ENCODE measurements around the gene CIZ1. TPM values are rescaled to one million over a fixed set of nuclear protein-coding genes. Genes with fewer than 3 reads are reported as not detected.

CIZ1 gene
- total and polyA plus RNA-seq, 10 of the 15 experiments (the other 5 are each of a cell fraction or from before 2014, with no cell fraction given): 1.8 to 91.6 (median 35.4) TPM

GRCh38 chr9:128233817-128234406 is 42.5 kb upstream of the CIZ1 start (continued):
- TF ChIP-seq CTCF (IDR thresholded peaks at IDR 0.05 in 2 of 3, conservative IDR thresholded peaks at IDR 0.05 in 1 of 3; ENCODE audit: control insufficient read depth in 2 of 3, extremely low read depth in 1 of 3, insufficient read depth in 1 of 3, low read depth in 3 of 3, low read length in 3 of 3): no peak
- no peak for TF ChIP-seq CHD2 (IDR thresholded peaks at IDR 0.05; ENCODE audit: borderline replicate concordance, low read depth, low read length)
- TF ChIP-seq ESRRA (IDR thresholded peaks at IDR 0.05; ENCODE audit: low read length): no peak

- no peak overlapping the region for H3K9ac ChIP-seq (ENCODE audit: control insufficient read depth, insufficient read depth, low read length)
- H3K4me2 ChIP-seq (ENCODE audit: control insufficient read depth, insufficient read depth): no peak overlapping the region
- H3K4me3 ChIP-seq: no peak overlapping the region
- H3K9me3 ChIP-seq (replicated peaks; ENCODE audit: control insufficient read depth, insufficient read depth, low read length): no peaks in the 10 kb centered on the region
- peaks cover 0 to 2% of the 10 kb centered on the region in 2 experiments; a peak in 1 of 4 replicates for H3K27me3 ChIP-seq (replicated peaks in 1 of 2; ENCODE audit: control insufficient read depth in 2 of 2, insufficient read depth in 2 of 2, low read length in 1 of 2)
- ChIA-PET POLR2A (no interaction called here), RAD21 (ENCODE audit: unreplicated experiment) (no interaction called here), SMC1A (ENCODE audit: uncharacterized antibody, unreplicated experiment) (no interaction called here), CTCF (interaction anchor here (0.5 kb wide), 1 partner anchor 474 kb away, joined by 4 read pairs; no protein-coding TSS in a partner anchor)
- WGBS (ENCODE audit: insufficient coverage, insufficient replicate concordance, low lambda C conversion rate, missing lambda C conversion rate): 55% methylated on average over 22 of the region's 22 CpGs
- no peaks in the 10 kb centered on the region for H4K20me1 ChIP-seq (ENCODE audit: control insufficient read depth, insufficient read depth)
- no peaks in the 10 kb centered on the region for H3K36me3 ChIP-seq (ENCODE audit: control insufficient read depth in 2 of 2, insufficient read depth in 2 of 2, low read length in 1 of 2)
- DNase-seq (ENCODE audit: low read depth, low spot score) (no peak), ATAC-seq (no peak), FAIRE-seq (no peak)
- in situ Hi-C loops (cut with MboI): no loop called here
- intact Hi-C loops (cut with micrococcal nuclease; ENCODE audit: unreplicated experiment): no loop called here
- no peaks in the 10 kb centered on the region for H3K79me2 ChIP-seq (ENCODE audit: control insufficient read depth, insufficient read depth, low read length)
- no peak overlapping the region for H3K27ac ChIP-seq (ENCODE audit: control insufficient read depth, insufficient read depth)
- no peaks in the 10 kb centered on the region for H3K4me1 ChIP-seq (ENCODE audit: control insufficient read depth, insufficient read depth, low read length)
- H2AFZ ChIP-seq (ENCODE audit: control insufficient read depth, low read depth, low read length): no peak overlapping the region
- BruUV-seq (replicated peaks): no TSS peak
- TF ChIP-seq SREBF2 (IDR thresholded peaks at IDR 0.05; ENCODE audit: low read length) (no peak), TARDBP (IDR thresholded peaks at IDR 0.05; ENCODE audit: borderline replicate concordance) (no peak), CUX1 (IDR thresholded peaks at IDR 0.05; ENCODE audit: insufficient replicate concordance, low read depth, low read length) (no peak), RB1 (IDR thresholded peaks at IDR 0.05; ENCODE audit: borderline replicate concordance) (no peak), PBX3 (IDR thresholded peaks at IDR 0.05; ENCODE audit: insufficient replicate concordance, low read depth, low read length) (no peak), FOS (IDR thresholded peaks at IDR 0.05; ENCODE audit: borderline replicate concordance, extremely low read depth, insufficient read length) (no peak), ZNF24 (IDR thresholded peaks at IDR 0.05) (no peak), HCFC1 (IDR thresholded peaks at IDR 0.05; ENCODE audit: low read length) (no peak), ZNF274 (IDR thresholded peaks at IDR 0.05; ENCODE audit: insufficient read depth, insufficient read length) (no peak)
Observed at GRCh38 chr9:128232528-128233428, 41.4 kb upstream of the CIZ1 start.
